ENCODE data around the gene FADS2.
A peak's percentile ranks its signal among the peaks of the same experiment; 100 is the strongest.

Gene FADS2

DNA sequence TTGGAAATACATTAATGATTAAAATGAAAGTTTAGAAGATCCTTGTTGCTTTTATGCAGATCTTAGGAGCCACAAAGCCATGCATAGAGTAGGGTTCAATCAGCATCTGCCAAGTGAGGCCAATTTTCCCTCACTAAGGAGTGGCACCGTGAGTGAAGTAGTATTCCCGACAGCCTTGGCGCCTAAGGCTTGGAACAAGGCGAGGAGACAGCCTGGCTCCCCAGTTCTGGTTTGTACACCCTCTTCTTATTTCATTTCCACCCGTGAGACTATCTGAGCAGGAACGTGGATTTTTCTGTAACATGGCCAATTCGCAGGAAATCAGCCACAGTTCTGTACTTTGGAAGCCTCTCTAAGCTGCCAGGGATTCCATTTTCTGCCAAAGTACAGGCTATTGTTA is 22.6 kb downstream of the FADS2 start:
- no peak for DNase-seq

DNA sequence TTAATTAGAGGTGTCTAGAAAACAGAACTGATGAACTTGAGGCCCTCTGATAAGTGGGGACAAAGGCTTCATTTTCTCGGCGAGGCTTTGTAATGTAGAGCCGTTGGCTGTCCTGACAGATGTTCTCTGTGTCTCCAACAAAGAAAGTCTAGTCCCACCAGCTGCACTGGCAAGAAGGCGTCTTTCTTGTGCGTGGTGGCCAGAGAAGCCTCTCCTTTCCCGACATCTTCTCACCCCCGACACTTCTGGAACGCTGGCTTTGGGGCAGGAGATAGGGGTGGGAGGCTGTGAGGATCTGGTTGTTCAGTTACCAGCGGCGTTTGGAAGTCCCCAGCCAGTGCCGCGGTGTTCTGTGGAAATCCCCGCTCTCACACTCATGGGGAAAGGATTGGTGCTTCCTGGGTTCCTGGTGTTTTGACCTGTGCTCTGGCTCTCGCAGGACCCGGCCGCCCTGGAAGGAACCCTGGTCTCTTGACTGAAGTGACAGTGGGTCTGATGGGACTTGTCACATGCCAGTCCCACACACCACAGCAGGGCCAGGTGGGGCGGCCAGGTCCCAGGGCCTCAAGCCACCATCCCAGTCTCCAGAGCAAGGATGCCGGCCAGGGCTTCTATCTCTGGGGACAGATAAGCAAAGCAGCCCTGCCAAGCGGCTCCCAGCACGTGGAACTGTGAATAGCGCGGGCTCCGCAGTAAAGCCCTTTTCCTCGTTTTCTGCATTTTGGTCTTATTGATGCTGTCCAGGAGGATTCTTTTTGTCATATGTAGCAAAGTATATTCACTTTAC is 23.2 kb downstream of the FADS2 start:
- peak; percentile 18 for DNase-seq

DNA sequence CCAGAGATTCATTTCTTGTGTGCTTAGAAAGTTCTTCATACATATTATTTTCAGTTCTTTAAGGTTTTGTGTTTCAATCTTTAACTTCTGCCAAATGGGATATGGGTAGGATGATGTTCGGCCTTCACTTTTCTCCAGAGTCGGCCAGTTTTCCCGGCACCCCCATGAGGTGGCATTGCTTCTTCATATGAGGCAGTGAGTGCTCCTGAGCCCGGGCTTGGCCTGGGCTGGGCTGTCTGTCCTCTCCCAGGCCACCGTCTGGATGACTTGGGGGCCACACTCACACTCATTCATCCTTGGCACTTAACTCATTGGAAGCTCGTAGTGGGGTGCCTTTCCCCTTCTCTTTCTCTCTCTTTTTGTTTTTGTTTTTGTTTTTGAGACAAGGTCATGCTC is 23.8 kb downstream of the FADS2 start:
- no peak for DNase-seq

DNA sequence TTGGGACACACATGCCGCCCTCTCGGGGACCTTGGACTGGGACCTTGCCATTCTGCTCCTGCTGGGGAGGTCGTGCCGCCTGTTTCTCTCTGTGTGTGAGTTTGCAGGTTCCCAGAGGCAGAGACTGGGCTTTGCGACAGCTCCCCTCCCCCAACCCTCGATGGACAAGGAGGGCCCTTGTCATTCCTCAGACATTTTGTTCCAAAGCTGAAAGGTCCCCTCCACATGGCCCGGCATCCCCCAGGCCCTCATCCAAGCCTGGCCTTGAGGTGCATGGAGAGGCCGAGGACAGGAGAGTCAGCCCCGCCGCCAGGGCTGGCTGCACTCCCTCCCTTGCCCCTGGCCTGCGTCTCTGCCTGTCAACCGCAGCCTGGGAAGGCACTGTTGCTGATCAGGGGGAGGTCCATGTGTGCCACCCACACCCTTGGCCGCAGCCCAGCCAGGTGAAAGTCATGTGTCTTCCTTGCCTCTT is 25.6 kb downstream of the FADS2 start:
- peak; percentile 47 for DNase-seq

DNA sequence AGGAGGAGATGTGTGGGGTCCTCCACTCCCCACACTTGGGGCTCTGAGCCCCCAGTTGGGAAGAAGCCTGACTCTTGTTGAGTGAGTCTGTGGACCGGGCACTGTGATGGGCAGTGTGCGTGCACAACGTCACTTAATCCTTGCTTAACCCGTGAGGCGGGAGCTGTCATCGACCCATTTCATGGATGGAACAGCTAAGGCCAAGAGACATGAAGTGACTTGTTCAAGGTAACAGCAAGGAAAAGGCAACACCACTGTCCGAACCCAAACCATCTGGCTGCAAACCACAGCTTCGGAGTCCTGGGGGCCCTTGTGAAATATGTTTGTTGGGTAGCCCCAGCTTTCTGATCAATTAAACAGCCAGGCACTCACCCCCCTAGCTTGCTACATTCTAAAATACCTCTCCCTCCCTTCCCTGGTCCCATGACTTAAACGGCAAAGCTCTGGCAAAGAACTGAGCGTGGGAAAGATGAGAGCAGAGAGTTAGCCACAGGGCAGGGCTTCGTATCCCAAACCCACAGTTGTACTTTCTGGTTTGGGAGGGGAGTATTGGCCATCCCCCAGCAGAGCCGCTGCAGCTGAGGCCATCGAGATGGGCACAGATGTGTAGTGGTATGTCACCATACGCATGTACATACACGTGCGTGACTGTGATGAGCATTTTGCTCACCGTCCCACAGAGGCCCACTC is 26.3 kb downstream of the FADS2 start:
- peak; percentile 53 for DNase-seq

DNA sequence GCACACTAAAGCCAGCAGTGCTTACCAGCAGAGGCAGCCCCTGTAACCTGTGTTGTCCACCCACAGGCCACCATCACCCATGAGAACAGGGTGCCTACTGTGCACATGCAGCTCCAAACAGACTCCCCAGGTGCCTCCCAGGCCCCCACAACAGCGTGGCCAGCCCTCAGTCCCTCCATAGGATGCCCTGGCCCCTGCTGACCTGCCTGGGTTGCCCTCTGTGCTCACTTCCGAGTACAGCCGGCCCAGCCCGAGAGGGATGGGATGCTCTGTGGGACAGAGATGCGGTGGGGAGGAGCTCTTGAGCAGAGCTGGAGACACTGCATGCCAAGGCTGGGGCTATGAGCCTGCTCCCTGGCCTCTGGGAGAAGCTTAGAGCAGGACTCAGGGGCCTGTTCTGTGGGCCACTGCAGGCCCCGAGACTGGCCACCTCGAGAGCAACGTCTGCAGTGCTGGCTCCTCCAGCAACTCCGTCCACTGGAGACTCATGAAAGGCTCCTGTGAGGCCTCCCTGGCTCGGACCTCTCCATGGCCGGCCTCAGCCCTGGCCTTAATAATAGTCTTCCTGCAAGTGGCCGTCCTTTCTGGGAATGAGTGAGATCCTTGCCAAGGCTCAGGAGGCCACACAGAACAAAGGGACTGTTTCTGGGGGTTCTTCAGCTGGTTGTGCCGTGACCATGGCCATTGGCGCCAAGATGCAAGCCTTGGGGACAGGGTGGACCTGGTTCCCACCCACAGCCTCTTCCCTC is 27.0 kb downstream of the FADS2 start:
- peak; percentile 35 for DNase-seq

DNA sequence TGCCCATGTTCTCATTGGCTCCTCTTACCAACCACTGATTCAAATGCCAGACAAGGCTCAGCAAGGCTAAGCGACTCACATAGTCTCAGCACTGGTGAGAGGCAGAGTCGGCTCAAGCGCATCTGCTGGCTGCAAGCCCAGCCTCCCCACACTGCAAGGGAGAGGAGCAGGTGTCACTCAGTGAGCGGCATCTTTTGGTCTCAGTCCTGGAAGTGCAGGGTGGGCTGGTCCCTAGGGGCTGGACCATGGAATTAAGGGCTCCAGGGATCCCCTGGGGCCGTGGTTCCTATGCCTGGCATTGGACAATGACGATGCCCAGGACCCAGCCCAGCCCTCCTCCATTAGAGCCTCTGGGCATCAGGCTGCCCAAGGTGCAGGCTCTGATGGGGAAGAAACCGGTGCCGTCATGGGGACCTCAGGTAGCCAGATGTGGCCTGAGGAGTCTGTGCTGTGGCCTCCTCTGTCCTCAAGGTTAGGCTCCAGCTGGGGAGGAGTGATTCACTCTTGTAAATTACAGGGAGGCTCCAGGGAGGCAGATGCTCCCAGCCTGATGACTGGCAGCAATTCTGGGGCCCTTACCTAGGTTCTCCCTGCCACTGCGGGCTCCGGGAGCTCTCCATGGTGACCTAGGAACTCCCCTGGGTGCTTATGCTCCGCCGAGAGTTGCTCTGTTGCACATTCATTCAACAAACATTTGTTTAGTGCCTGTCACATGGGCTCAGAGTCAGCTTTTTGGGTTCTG is 28.0 kb downstream of the FADS2 start:
- DNase-seq: peak; percentile 42

DNA sequence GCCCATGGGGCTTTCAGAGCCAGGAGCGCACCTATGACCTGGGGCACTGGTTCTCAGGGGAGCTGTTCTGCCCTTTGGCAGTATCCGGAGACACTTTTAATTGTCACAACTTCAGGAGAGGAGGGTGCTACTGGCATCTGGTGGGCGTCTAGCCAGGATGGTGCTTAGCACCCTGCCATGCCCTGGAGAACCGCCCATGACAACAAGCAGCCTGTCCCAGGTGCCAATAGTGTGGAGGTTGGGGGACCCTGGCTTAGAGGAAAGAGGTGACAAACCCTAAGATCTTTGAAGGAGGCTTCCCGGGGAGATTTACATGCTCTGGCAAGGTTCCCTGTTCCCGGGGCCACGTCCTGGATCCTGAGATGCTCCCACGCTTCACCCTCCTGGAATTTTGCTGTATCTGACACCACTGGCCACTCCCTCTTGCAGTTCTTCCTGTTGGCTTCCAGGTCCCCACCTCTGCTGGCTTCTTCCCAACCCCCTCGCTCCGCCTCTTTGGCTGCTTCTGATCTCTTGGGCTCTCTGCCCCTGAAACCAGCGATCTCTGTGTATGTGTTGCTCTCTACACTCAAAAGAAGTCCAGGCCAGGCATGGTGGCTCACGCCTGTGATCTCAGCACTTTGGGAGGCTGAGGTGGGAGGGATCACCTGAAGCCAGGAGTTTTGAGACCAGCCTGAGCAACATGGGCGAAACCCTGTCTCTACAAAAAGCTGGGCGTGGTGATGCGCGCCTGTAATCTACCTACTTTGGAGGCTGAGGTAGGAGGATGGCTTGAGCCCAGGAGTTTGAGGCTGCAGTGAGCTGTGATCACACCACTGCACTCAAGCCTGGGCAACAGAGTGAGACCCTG is 32.2 kb downstream of the FADS2 start:
- DNase-seq: no peak

DNA sequence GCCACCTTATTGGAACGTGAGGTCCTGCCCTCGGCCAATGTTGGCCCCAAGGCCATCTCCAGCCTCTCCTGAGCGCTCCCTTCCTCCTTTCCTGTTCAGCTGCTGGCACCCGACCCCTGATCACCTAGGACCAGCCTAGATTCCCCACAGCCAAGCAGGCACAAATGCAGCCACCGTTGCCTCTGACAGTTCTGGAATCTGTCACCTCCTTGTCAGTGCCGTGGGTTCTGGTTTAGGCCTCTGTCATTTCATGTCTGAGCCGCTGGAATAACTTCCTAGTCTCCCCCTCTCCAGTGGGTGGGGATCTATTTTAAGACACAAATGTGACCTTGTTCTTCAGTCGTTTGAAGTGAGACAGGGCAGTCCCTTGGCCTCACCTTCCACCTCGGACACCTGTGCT is 33.5 kb downstream of the FADS2 start:
- no peak for DNase-seq

DNA sequence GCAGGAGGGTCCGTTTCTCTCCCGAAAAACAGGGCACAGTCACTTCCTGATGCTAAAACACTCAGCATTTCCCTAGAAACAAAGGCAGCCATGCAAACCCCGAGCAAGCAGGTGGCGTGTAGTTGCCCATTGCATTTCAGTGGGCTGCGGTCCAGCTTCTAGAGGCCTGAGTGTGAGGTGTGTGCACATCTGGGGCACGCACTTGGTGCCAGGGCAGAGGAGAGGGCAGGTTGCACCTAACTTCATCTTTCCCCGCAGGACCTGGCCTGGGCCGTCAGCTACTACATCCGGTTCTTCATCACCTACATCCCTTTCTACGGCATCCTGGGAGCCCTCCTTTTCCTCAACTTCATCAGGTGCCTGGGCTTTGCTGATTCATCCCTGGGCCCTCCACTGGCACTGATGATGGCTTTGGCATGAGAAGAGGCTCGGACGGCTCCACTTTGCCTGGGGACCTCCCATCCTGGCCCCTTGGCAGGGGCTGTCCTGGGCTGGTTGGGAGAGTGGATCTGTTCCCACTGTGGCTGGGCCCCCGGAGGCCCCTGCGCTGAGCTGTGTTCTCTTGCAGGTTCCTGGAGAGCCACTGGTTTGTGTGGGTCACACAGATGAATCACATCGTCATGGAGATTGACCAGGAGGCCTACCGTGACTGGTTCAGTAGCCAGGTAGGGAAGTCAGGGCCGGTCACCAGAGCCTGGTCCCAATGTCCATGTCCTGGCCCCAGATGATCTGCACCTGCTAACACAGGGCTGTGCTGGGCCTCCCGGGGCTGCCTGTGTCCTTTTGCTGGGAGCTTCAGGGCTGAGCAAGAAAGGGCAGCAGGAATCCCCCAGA is 34.8 kb downstream of the FADS2 start:
- DNase-seq: no peak

DNA sequence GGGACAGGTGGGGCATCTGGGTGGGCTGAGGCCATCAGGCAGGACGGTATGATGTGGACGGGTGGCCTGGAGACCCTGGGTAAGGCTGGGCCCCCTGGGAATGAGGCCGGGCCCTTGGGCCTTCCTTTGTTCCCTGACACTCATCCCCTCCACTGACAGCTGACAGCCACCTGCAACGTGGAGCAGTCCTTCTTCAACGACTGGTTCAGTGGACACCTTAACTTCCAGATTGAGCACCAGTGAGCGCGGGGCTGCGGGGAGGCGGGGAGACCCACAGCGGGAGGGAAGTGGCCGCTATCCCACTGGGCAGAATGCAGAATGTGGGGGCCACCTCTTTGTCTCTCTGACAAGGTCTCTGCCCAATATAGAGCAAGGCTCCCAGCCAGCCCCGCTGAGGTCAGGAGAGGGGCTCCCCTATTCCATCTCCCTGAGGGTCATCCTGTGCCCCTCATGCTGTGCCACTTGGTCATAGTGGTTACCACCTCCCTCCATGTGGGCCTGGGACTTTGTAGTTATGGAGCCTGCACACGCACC is 35.5 kb downstream of the FADS2 start:
- no peak for DNase-seq

DNA sequence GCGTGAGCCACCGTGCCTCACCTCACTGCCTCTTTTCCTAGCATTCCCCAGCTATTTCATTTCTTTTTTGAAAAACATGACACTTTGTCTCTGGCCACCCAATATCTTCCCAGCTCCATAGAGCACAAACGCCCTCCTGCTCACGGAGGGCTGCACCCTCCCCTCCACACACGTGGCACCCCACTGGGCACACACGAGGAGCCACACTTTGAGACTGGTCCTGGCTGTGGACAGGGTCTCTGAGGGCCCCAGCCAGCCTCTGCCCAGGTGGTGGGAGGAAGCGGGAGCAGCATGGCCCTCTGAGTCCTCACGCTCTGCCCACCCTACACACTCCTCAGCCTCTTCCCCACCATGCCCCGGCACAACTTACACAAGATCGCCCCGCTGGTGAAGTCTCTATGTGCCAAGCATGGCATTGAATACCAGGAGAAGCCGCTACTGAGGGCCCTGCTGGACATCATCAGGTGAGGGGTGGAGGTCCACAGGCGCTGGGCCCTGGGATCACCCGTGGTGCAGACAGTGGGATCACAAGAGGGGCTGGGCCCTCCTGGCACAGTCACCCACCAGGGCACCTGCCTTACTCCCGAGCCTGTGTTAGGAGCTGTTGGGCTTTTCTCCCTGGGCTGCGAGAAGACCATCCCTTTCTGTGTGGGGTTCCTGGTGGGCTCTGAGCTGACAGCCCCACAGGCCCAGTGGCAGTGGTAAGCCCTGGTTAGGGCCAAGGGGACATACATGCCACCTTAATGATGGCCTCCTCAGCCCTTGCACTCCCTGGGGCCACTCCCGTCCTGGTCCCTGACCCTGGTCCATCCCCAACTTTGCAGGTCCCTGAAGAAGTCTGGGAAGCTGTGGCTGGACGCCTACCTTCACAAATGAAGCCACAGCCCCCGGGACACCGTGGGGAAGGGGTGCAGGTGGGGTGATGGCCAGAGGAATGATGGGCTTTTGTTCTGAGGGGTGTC is 37.0 kb downstream of the FADS2 start:
- no peak for DNase-seq

DNA sequence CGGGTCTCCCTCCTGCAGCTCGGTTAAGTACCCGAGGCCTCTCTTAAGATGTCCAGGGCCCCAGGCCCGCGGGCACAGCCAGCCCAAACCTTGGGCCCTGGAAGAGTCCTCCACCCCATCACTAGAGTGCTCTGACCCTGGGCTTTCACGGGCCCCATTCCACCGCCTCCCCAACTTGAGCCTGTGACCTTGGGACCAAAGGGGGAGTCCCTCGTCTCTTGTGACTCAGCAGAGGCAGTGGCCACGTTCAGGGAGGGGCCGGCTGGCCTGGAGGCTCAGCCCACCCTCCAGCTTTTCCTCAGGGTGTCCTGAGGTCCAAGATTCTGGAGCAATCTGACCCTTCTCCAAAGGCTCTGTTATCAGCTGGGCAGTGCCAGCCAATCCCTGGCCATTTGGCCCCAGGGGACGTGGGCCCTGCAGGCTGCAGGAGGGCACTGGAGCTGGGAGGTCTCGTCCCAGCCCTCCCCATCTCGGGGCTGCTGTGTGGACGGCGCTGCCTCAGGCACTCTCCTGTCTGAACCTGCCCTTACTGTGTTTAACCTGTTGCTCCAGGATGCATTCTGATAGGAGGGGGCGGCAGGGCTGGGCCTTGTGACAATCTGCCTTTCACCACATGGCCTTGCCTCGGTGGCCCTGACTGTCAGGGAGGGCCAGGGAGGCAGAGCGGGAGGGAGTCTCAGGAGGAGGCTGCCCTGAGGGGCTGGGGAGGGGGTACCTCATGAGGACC is 38.3 kb downstream of the FADS2 start:
- no peak for DNase-seq

DNA sequence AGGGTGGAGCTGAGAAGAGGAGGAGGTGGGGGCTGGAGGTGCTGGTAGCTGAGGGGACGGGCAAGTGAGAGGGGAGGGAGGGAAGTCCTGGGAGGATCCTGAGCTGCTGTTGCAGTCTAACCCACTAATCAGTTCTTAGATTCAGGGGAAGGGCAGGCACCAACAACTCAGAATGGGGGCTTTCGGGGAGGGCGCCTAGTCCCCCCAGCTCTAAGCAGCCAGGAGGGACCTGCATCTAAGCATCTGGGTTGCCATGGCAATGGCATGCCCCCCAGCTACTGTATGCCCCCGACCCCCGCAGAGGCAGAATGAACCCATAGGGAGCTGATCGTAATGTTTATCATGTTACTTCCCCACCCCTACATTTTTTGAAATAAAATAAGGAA is 38.9 kb downstream of the FADS2 start:
- DNase-seq: no peak

DNA sequence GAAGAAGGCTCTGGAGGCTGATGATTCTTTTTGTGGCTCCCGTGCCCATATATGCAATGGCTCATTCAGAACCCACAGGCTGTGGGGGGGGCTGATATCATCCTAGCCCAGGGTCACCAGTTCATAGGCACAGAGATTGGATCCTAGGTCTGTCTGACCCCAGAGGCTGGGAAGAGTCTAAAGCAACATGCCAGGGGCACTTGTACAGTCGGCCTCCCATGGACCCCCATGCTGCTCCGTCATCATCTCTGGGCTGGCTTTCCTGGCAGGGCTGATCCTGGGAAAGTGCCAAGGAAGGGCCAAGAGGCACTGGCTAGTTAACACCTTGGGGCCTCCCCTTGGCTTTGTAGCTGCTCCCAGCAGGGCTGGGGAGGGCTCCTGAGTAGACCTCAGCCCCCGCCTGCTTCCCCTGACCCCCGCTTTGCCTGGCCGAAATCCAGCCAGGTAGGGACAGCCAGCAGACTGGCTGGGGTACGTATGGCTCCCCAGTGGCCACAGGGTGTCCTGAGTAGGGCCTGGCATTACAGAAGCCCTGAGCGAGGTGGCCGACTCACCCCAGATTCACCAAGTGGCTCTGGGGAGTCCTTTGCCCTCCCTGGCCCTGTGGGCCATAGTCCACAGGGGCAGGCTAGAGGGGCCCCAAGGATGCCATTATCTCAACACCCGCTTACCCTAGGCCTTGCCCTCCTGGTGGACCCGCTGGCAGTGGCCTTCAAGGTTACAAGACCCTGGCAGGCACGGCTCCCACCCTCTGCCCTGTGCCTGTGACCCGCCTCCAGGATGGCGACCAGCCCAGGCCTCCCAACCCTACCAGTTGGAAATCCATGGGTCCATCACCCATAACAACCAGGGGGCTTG is 40.7 kb downstream of the FADS2 start:
- no peak for DNase-seq

DNA sequence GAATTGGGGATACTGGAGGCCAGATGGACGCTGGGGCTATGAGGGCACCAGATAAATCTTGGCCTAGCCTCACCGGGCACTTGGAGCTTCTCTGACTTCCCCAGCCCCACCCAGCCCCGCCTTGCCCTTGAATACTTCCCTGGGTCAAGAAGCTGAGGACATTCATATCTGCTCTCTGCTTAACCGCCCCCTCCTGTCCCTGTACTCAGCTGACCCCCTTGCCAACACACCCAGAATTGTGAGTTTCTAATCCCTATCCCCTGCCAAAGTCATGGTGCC is 41.3 kb downstream of the FADS2 start:
- no peak for DNase-seq

DNA sequence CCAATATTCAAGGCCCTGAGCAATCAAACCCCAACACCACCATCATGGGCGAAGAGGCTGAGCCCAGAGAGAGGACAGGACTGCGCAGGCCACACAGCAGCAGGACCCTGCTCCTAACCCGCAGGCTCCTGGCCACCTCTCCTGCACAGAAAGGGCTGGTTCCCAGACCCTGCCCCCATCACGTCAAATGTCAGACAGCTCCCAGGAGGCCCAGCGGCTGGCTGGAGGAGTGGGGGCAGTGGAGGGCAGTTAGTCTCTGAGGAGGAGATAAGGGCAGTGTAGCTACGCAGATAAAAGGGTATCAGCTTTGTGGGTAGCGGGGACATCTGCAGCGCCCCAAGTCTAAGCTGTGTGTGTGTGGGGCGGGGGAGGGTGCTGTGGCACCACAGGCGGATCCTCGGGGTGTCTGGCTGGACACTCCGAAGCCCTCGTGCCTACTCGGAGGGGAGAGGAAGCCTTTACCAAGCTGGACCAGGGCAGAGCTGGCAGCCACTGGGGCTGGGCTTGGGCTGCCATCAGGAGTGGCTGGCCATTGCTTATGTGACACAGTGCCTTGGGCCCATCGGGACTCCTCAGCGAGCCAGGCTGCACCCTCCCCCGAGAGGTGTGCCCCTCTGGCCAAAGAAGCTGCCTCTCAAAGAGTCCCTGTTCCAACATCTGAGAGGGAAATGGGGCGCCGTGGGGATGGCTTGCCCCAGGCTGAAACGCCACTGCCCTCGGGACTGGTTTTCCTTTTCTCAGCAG is 41.8 kb downstream of the FADS2 start:
- DNase-seq: no peak
